H9 (cell line): ENCODE data around the gene AXL. TPM values are rescaled to one million over a fixed set of nuclear protein-coding genes. Genes with fewer than 3 reads are reported as not detected.

Experiments
- DNase-seq: peaks from one replicate; pipeline ENCODE4 v3.0.0-alpha.2; 2017
- H2AFZ ChIP-seq: one replicate; pipeline ENCODE4 v1.6.1; 2013; ENCODE audit warnings: mild to moderate bottlenecking, low read length, control low read depth, moderate library complexity
- H2AK5ac ChIP-seq: 2 replicates; pipeline ENCODE4 v1.6.1; 2013; ENCODE audit warnings: low read length, control low read depth, mixed read lengths; ENCODE audit not compliant: insufficient read length
- H2BK120ac ChIP-seq: one replicate; pipeline ENCODE4 v1.6.1; 2013; ENCODE audit warnings: low read depth, mild to moderate bottlenecking, low read length, control low read depth, inconsistent platforms; ENCODE audit not compliant: poor library complexity, severe bottlenecking
- H2BK12ac ChIP-seq: 2 replicates; pipeline ENCODE4 v1.6.1; 2013; ENCODE audit warnings: low read length, control low read depth, mixed read lengths, low read depth; ENCODE audit not compliant: insufficient read length
- H2BK15ac ChIP-seq: 2 replicates; pipeline ENCODE4 v1.6.1; 2013; ENCODE audit warnings: low read depth, low read length, control low read depth
- H2BK20ac ChIP-seq: one replicate; pipeline ENCODE4 v1.6.1; 2013; ENCODE audit warnings: low read depth, mild to moderate bottlenecking, low read length, control low read depth, inconsistent platforms; ENCODE audit not compliant: poor library complexity, severe bottlenecking
- H2BK5ac ChIP-seq: 2 replicates; pipeline ENCODE4 v1.6.1; 2013; ENCODE audit warnings: low read length, control low read depth, mixed read lengths; ENCODE audit not compliant: insufficient read length
- H3K14ac ChIP-seq: 2 replicates; pipeline ENCODE4 v1.6.1; 2013; ENCODE audit warnings: low read length, control low read depth; ENCODE audit not compliant: insufficient read depth
- H3K18ac ChIP-seq: 2 replicates; pipeline ENCODE4 v1.6.1; 2013; ENCODE audit warnings: low read depth, mild to moderate bottlenecking, mixed read lengths, low read length, control low read depth; ENCODE audit not compliant: insufficient read length
- H3K23ac ChIP-seq: 2 replicates; pipeline ENCODE4 v1.6.1; 2013; ENCODE audit warnings: low read length, control low read depth, mixed read lengths, low read depth; ENCODE audit not compliant: insufficient read length
- H3K23me2 ChIP-seq: 2 replicates; pipeline ENCODE4 v1.6.1; 2013; ENCODE audit warnings: low read depth, mild to moderate bottlenecking, mixed read lengths, low read length, control low read depth; ENCODE audit not compliant: insufficient read length, poor library complexity, severe bottlenecking
- H3K27ac ChIP-seq: 2 replicates; pipeline ENCODE4 v1.5.1; 2013; ENCODE audit warnings: low read length, control low read depth, mixed read lengths, low read depth; ENCODE audit not compliant: insufficient read length
- H3K27me3 ChIP-seq: 2 replicates; pipeline ENCODE4 v1.6.1; 2013; ENCODE audit warnings: low read length, control low read depth, inconsistent platforms; ENCODE audit not compliant: insufficient read depth
- H3K4ac ChIP-seq: 2 replicates; pipeline ENCODE4 v1.6.1; 2013; ENCODE audit warnings: low read depth, mild to moderate bottlenecking, control low read depth, inconsistent platforms, low read length, moderate library complexity
- H3K4me1 ChIP-seq: 2 replicates; pipeline ENCODE4 v1.6.1; 2013; ENCODE audit warnings: low read length, control low read depth, inconsistent platforms; ENCODE audit not compliant: insufficient read depth
- H3K4me2 ChIP-seq: 2 replicates; pipeline ENCODE4 v1.6.1; 2013; ENCODE audit warnings: low read length, control low read depth, mixed read lengths; ENCODE audit not compliant: insufficient read length, insufficient read depth
- H3K56ac ChIP-seq: 2 replicates; pipeline ENCODE4 v1.6.1; 2013; ENCODE audit warnings: low read depth, mild to moderate bottlenecking, mixed read lengths, low read length, control low read depth; ENCODE audit not compliant: insufficient read length
- H3K79me1 ChIP-seq: 2 replicates; pipeline ENCODE4 v1.6.1; 2013; ENCODE audit warnings: low read depth, mild to moderate bottlenecking, moderate library complexity, low read length, control low read depth, inconsistent platforms; ENCODE audit not compliant: insufficient read depth, poor library complexity, severe bottlenecking
- H3K79me2 ChIP-seq: 2 replicates; pipeline ENCODE4 v1.6.1; 2013; ENCODE audit warnings: low read length, control low read depth, inconsistent platforms; ENCODE audit not compliant: insufficient read depth
- H3K9ac ChIP-seq: 2 replicates; pipeline ENCODE4 v1.6.1; 2013; ENCODE audit warnings: low read length, control low read depth, mixed read lengths; ENCODE audit not compliant: insufficient read length; ENCODE audit errors: extremely low read depth
- H3K9me3 ChIP-seq: one replicate; pipeline ENCODE4 v1.6.1; 2013; ENCODE audit warnings: low read depth, low read length, inconsistent platforms; ENCODE audit not compliant: control insufficient read depth
- H3T11ph ChIP-seq: one replicate; pipeline ENCODE4 v1.6.1; 2013; ENCODE audit warnings: mild to moderate bottlenecking, low read length, control low read depth, inconsistent platforms
- H4K20me1 ChIP-seq: one replicate; pipeline ENCODE4 v1.6.1; 2013; ENCODE audit not compliant: control insufficient read depth, insufficient read length, insufficient read depth
- H4K5ac ChIP-seq: 2 replicates; pipeline ENCODE4 v1.6.1; 2013; ENCODE audit warnings: low read depth, mild to moderate bottlenecking, mixed read lengths, low read length, control low read depth; ENCODE audit not compliant: insufficient read length
- H4K8ac ChIP-seq: replicated peaks from 2 replicates; pipeline ENCODE4 v1.6.1; 2013; ENCODE audit warnings: low read length, control low read depth, mixed read lengths, low read depth; ENCODE audit not compliant: insufficient read length
- H4K91ac ChIP-seq: 2 replicates; pipeline ENCODE4 v1.6.1; 2013; ENCODE audit warnings: low read depth, mild to moderate bottlenecking, moderate library complexity, mixed read lengths, low read length, control low read depth; ENCODE audit not compliant: insufficient read length
- H3K27ac Mint-ChIP-seq, 3 experiments: 2 replicates in 2 of 3; 3 replicates in 1 of 3; pipeline ENCODE4 v1.8.0; 2020 to 2021; ENCODE audit warnings: mixed read lengths in 3 of 3, mild to moderate bottlenecking in 1 of 3, moderate library complexity in 1 of 3
- H3K27me3 Mint-ChIP-seq: 2 replicates; pipeline ENCODE4 v1.8.0; 2021; ENCODE audit warnings: low read depth, mild to moderate bottlenecking, moderate library complexity, mixed read lengths
- H3K36me3 Mint-ChIP-seq, 3 experiments: 2 replicates in 2 of 3; 3 replicates in 1 of 3; pipeline ENCODE4 v1.8.0; 2020 to 2021; ENCODE audit warnings: low read depth in 3 of 3, mixed read lengths in 3 of 3; ENCODE audit not compliant: insufficient read depth in 1 of 3
- H3K4me1 Mint-ChIP-seq, 2 experiments: 2 replicates each; pipeline ENCODE4 v1.8.0; 2020; ENCODE audit warnings: mixed read lengths in 2 of 2
- H3K4me3 Mint-ChIP-seq, 2 experiments: 2 replicates in 1 of 2; 3 replicates in 1 of 2; pipeline ENCODE4 v1.8.0; 2020 to 2021; ENCODE audit warnings: mild to moderate bottlenecking in 2 of 2, mixed read lengths in 2 of 2, moderate library complexity in 1 of 2
- H3K9me3 Mint-ChIP-seq, 2 experiments: 2 replicates in 1 of 2; 3 replicates in 1 of 2; pipeline ENCODE4 v1.8.0; 2020; ENCODE audit warnings: mild to moderate bottlenecking in 2 of 2, mixed read lengths in 2 of 2, moderate library complexity in 1 of 2
- CTCF ChIP-seq: fragments of 200-600 bp; sonication (generic); conservative IDR thresholded peaks from 3 replicates; pipeline ENCODE4 v1.8.0; 2021; ENCODE audit warnings: antibody characterized with exemption, mild to moderate bottlenecking
- WGBS: extraction: QIAGEN DNeasy Blood & Tissue Kit; methylation state at CpG from one replicate; pipeline ENCODE4 v1.1.7; 2013; ENCODE audit warnings: missing lambda C conversion rate, low lambda C conversion rate, mixed read lengths; ENCODE audit not compliant: insufficient read length; ENCODE audit errors: extremely low coverage; 5-methylcytosine and 5-hydroxymethylcytosine counted together
- total RNA-seq: library from RNA; stranded (reverse); gene quantifications from 2 replicates; pipeline ENCODE4 v1.2.1, GENCODE V29; 2021

The AXL gene
- total RNA-seq, 1 experiment from 2014 or later = 29.4 TPM

DNA sequence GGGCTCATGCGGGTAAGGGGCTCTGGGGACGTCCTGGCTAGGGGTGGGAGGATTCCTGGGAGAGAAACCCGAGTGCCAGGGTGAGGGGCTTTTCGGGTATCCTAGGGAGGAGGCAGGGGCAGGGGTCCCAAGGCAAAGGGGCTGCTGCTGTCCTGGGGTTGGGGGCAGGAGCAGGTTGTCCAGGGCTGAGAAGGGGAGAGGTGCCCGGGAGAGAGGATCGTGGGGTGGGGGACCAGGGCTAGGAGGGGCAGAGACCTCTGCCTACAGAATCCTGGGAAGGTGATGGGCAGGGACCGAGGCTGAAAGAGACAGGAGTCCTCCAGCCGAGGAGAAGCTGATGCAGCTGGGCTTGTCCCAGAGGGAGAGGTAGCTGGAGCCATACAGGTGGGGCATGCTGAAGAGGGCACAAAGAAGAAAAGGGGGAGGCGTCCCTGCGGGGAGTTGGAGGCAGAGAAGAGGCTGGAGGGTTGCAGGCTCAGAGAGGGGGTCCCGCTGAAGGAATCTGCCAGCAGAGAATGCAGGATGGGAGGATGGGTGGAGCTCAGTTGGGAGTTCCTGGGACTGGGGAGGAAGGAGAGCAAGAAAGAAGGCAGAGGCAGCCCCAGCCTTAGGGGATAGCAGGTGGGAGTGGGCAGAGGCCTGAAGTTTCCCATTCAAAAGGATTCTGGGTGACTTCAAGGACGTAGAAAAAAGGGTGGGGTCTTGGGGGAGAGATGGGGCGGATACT lies 25.4 kb upstream of the AXL start:
- H3T11ph ChIP-seq = no peak overlapping the region
- TF ChIP-seq CTCF = no peak
- no peak overlapping the region for H2BK20ac ChIP-seq
- no peak overlapping the region for H2AK5ac ChIP-seq
- H3K23me2 ChIP-seq = peaks cover 16% of the 10 kb centered on the region
- H3K18ac ChIP-seq = no peak overlapping the region
- no peak overlapping the region for H4K91ac ChIP-seq
- H4K5ac ChIP-seq = no peak overlapping the region
- H3K4me2 ChIP-seq = peak overlapping the region; percentile 76
- Mint-ChIP-seq H3K27me3 (no peaks in the 10 kb centered on the region), H3K4me1 (peaks cover 57 to 72% of the 10 kb centered on the region in 2 experiments), H3K36me3 (peaks cover 23 to 50% (median 44%) of the 10 kb centered on the region in 3 experiments), H3K9me3 (no peaks in the 10 kb centered on the region), H3K27ac (peak overlapping the region; percentile 69 to 93 (median 89)), H3K4me3 (peak overlapping the region; percentile 95 to 97)
- no peak overlapping the region for H3K56ac ChIP-seq
- peak overlapping the region; percentile 61 for H3K9ac ChIP-seq
- no peak overlapping the region for H3K27ac ChIP-seq
- peaks cover 14% of the 10 kb centered on the region; the same call in 1 of the 2 replicates for H3K4me1 ChIP-seq
- no peak overlapping the region for H3K4ac ChIP-seq
- H3K79me2 ChIP-seq = peaks cover 24% of the 10 kb centered on the region; the same call in 1 of the 2 replicates
- DNase-seq = no peak
- H2BK120ac ChIP-seq = no peak overlapping the region
- H3K9me3 ChIP-seq = no peaks in the 10 kb centered on the region
- no peaks in the 10 kb centered on the region for H3K27me3 ChIP-seq
- H3K23ac ChIP-seq = no peak overlapping the region
- no peak overlapping the region for H2BK15ac ChIP-seq
- H2BK12ac ChIP-seq = no peak overlapping the region
- no peak overlapping the region for H4K8ac ChIP-seq
- H2AFZ ChIP-seq = no peak overlapping the region
- WGBS = no CpG with 5 or more reads among the region's 13 CpGs
- peaks cover 3% of the 10 kb centered on the region for H3K79me1 ChIP-seq
- H3K14ac ChIP-seq = peak overlapping the region; percentile 25; the same call in 1 of the 2 replicates
- H2BK5ac ChIP-seq = no peak overlapping the region
- H4K20me1 ChIP-seq = peaks cover 2% of the 10 kb centered on the region
